Hepatic stellate cell (primary cell): Measurements from ENCODE around the gene KRT7.
A peak's percentile ranks its signal among the peaks of the same experiment; 100 is the strongest.

Source experiments
- DNase-seq: peaks from one replicate; pipeline ENCODE4 v3.0.0; 2011; ENCODE audit warnings: low spot score

The KRT7 gene

GRCh38 chr12:52199294-52199919, 33.6 kb upstream of the KRT7 start:
- no peak for DNase-seq

- DNase-seq = no peak
Observed at GRCh38 chr12:52200086-52200780, 32.8 kb upstream of the KRT7 start.

GRCh38 chr12:52200781-52201450, 32.1 kb upstream of the KRT7 start:
- no peak for DNase-seq

DNA sequence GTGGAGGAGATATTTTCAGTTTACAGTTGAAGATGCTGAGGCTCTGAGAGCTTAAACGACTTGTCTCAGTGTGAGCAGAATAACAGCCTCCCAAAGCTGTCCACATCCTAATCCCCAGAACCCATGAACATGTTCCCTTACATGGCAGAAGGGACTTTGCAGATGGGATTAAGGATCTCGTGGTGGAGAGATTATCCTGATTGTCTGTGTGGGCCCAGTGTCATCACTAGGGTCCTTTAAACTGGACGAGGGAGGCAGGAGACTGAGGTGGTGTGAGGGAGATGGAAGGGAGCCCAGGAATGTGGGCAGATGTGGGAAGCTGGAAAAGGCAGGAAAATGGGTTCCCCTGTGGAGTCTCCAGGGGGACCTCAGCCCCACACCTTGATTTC, 31.6 kb upstream of the KRT7 start:
- DNase-seq = no peak

DNA sequence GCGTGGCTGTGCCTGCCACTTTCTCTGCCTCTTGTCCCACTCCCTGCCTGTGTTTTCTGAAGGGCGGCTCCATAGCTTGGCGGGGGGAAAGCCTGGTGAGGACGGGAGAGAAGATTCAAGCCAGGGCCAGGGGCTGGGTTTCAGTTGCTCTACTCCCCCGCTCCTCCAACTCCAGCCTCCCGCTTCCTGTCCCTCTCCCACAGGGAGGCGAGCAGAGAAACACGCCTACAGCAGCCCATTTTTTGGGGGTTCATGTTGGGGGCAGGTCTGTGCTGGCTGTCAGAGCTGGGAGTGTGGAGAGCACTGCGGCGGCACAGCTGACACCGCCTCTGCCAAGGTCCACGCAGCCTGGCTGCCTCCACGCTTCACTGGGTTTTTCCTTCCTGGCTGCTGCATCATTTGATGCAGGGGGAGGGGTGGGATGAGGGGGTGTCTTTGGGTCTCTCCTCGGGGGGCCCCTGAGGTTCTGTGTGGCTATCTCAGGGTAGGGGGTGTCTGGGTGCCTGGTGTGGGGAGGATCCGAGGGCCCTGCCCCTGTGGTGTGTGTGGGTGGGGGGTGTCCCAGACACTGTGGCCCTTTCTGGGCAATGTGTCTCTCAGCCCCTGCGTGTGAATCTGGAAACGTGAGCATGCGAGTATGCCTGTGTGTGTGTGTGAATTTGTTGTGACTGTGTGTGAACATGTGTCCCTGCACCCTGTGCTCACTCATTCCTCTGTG, 30.5 kb upstream of the KRT7 start:
- no peak for DNase-seq

- DNase-seq = no peak
Observed at GRCh38 chr12:52203079-52203921, 29.7 kb upstream of the KRT7 start.

DNA sequence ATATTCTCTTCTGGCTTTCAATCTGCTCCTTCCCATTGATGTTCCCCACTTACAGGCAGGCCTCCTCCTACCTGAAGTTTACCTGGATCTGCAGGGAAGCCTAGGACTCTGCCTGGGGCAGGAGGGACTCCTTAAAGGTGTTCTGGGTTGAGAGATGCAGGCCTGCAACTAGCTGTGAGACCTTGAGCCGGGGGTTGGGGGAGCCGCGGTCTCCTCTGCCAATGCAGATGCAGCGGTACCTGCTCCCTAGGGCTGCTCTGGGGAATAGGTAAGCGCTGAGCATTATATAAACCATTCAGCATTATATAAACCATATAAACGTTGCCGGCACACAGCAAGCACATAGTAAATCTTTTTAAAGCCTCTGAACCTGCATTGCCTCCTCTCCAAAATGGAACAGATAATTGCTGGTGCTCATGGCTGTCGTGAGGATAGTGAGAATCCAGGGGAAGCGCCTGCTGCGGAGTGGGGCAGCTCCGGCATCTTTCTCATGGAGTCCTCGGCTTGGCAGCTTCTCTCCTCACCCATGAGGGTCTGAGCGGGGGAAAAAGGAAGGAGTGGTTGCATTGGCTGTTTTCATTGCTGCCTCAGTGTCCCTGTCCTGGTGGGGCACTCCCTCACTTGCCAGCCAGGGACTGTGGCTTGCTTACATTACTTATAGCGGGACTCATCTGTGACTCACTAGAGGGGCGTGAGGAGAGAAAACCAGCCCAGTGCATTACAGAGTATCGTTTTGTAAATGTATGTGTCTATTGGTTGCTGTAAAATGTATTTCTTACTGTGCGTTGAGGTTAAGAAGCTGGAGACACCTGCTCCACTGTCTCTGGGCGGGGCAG, 28.7 kb upstream of the KRT7 start:
- DNase-seq = no peak

- DNase-seq = no peak
Observed at GRCh38 chr12:52204931-52205505, 28.0 kb upstream of the KRT7 start.

DNA sequence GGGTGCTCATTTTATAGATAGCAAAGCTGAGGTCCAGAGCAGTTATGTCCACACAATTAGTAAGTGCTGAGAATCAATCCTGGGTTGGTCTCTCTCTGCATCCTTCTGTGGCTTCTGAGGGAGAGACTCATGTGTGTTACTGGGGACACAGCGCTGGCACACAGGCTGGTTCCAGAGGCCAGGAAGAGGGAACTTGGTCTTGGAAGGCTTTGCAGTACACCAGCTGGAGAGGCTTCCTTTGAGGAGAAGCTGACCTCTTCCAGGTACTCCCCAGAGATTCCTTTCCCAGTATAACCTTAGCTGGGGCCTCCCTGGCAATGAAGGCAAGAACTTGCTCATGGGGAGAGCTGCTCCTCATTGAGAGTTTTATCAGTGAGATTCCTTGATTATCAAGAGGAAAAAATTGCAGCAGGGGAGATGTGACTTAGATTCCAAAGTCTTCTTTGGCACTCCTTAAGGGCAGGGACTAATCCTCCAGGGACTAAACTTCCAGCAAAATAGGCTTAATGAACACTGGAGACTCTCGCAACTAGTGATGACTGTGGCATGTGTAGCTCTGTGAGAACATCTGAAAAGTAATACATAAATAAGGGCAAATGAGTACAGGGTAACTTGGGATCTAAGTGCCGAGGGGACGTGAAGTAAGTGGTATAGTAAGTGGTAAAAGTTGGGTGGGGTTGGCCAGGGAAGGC, 27.3 kb upstream of the KRT7 start:
- no peak for DNase-seq

DNA sequence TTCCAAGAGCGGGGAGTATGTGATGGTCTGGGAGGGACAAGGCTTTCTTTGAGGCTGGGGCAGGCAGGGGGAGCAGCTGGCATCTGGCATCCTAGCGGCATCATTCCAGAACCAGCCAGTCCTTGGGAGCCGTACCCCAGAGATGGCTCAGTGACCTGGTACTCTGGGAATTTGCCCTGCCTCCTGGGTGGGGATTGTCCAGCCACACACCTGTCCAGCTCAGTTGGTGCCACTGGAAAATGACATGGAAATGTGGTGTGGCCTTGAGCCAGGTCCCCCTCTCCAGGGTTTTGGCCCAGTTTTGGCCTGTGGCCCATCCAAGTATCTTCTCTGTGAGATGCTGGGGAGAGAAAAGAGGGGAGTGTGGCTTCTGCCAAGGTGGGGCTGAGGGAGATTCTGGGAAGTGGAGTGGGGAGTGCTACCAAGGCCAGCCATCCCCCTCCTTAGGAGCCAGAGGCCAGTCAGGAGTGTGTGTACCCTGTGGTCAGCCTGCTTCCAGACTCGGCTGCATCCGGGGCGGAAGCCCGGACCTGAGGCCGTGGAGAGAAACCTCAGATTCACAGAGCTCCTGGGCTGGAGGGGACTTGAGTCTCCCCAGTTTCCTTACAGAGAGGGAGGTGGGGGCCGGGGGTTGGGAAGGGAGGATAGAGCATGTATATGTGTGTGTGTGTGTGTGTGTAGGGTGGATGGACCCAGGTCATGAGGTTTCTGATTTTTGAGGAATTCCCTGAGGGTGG, 26.6 kb upstream of the KRT7 start:
- no peak for DNase-seq

DNA sequence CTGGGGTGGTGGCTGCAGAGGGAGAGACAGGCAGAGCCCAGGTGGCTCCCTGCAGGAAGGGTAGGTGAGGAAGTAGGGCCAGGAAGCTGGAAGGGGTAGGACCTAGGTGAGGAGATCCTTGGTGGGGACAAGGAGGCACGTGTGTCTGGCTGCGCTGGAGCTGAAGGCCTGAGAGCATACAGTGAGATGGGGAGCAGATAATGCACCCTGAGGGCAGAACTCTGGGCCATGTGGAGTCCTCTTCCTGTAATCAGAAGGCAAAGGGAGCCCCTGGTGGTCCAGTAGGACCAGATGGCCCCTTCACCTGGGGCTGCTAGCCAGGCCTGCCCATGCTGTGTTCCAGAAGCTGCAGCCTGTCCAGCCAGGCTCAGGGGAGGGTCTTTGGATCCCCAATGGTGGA, 25.9 kb upstream of the KRT7 start:
- DNase-seq = no peak

DNA sequence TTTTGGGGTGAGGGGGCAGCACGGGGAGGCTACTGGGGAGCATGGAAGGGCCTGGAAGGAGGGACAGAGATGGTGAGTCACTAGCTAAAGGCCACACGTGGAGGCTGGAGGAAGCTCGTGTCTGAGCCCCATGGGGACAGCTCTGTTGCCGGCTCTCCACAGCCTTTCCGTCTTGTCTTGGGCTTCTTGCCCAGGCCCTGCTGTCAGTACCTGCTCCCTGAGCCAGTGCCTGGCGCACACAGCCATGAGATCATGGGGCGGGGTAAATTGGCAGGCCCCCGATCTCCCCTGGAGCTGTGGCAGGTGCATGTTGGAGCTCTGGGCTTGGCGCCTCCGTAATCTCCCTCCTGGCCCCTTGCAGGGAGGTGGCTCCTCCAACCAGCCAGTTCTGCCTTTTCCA, 25.1 kb upstream of the KRT7 start:
- peak; percentile 77 for DNase-seq

DNA sequence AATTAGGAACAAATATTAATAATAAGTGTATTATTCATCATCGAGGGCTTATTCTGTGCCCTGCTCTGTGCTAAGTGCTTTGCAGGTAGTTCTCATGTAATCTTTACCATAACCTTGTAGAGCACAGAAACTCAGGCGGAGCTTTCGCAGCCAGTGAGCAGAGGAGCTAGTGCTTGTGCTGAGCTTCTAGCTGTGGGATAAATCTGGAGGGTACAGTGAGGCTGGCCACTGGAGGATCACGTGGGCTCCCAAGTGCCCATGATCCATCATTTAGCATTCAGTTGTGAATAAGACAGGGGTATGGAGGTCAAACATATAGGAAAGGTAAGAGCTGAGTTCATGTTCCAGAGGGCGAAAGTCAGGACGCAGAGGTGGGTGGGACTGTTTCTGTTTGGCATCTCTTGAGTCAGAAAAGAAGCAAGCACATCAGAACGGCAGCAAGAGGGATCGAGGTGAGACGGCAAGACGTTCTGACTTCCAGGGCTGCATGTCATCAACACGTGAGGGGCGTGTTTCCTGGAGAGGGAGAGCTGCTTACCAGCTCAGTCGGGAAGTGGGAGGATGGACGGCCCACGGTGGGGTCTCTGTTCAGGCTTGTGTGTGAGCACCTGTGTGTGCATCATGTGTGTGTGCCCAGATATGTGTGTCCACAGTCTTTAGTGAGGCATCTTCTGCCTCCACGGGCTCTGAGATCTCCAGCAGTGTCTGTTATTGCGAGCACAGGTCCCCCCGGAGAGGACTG, 24.4 kb upstream of the KRT7 start:
- no peak for DNase-seq

GRCh38 chr12:52209321-52209720, 23.7 kb upstream of the KRT7 start:
- no peak for DNase-seq

GRCh38 chr12:52210186-52210924, 22.7 kb upstream of the KRT7 start:
- no peak for DNase-seq

DNA sequence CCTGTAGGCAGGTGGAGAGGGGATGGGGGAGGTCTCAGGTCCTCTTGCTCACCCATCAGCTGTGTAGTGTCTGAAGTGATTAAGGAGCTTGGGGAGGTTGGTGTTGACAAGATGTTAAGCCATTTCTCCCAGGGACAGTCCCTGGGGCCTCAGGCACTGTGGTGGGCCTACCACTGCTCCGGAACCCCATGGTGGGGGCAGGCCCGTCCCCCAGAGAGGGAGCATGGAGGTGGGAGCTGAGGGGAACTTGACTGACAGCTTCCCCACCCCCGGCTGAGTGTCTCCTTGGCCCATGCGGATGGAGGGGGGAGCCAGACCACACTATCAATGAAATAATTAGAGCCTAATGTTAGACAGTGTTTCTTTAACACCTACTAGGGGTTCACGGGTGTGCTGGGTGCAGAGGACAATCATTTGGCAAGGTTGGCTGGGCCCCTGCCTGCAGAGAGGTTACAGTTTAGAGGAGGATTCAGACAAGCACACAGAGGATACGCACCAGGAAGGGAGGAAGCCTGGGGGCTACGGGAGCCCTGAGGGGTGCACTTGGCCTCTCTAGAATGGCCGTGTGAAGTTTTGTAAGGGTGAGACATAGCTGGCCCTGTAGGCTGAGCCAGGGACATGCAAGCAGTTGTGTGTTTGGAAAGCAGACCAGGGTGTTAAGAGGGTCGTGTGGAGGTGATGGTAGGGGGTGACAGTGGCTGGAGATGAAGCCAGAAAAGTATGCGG, 22.0 kb upstream of the KRT7 start:
- DNase-seq = no peak
